D721Med (cell line): ENCODE results near the gene GOT1.

Experiments used
- DNase-seq: peaks from one replicate; pipeline ENCODE4 v3.0.0; 2011; ENCODE audit warnings: low spot score; ENCODE audit not compliant: insufficient read length
- FAIRE-seq: peaks from 2 replicates; lab custom pipeline; 2011; peaks lifted over from hg19 to GRCh38; lab: Jason Lieb, UNC
- CTCF ChIP-seq: IDR thresholded peaks from 2 replicates; pipeline ENCODE4 v1.5.1; 2012; ENCODE audit warnings: mild to moderate bottlenecking, control low read depth; ENCODE audit not compliant: insufficient read depth; ENCODE audit errors: missing control alignments

GOT1 gene

DNA sequence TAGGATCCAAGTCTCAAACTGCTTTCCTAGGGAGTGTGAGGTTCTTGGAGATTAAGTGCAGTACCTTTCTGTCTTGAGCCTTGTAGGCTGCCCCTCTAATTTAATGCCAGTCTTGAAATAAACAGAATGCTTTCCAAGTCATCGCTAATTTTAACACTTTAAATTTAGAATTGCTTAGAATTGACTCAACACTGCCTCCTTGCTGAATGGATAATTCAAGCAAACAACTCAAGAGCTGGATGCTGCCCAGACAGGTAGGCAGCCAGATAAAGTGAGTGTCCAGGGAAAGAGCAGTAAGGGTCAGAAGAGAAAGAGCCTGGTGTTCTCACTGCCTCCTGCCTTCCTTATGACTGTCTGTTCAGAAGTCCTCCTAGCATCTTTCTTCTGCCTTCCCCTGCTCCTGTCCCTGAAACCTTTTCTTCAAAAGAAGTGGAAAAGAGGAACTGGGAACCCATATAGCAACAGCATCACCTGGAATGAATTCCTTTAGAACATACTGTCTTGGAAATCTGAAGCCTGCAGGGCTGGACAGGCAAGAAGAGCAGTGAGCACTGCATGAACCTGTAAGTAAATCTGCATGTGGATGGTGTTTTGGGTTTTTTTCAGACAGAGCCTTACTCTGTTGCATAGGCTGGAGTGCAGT, 3.1 kb upstream of the GOT1 start:
- TF ChIP-seq CTCF, result peak; percentile 25
- FAIRE-seq (no peak), DNase-seq (no peak)

- FAIRE-seq, result no peak
Observed at GRCh38 chr10:99432881-99433280, 2.5 kb upstream of the GOT1 start.

GRCh38 chr10:99432047-99432446, 1.6 kb upstream of the GOT1 start:
- FAIRE-seq (no peak), DNase-seq (no peak)
- no peak for TF ChIP-seq CTCF

More at GRCh38 chr10:99432881-99433280, 2.5 kb upstream of the GOT1 start:
- no peak for DNase-seq
- TF ChIP-seq CTCF, result no peak

DNA sequence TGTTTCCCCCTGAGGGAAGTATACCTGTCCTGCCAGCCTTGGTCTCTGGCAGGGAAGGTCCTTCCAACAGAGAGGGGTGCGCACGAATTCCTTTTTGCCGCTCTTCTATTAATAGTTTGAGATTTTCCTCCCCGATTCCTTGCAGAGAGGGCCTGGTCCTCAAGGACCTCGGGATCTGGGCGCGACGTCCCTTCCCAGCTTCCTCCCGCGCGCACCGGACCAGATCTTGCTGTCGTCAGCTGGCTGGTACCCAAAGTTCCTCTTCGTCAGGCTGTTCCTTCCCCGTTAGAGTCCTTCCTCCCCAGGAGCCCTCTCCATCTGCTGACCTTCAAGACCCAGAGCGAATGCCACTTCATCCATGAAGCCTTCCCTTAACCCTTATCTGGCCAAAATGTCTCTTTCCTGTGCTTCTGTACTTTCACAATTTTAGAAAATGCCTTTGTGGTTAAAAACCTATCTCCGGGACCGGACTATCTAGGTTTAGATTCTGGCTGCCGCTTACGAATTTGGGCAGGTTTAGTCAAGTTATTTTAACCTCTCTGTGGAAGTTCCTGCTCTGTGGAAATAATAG, 851 bp upstream of the GOT1 start:
- no peak for DNase-seq
- no peak for FAIRE-seq
- no peak for TF ChIP-seq CTCF

- DNase-seq, result no peak
- FAIRE-seq, result no peak
- no peak for TF ChIP-seq CTCF
Observed at GRCh38 chr10:99430116-99430450, 341 bp downstream of the GOT1 start.

DNA sequence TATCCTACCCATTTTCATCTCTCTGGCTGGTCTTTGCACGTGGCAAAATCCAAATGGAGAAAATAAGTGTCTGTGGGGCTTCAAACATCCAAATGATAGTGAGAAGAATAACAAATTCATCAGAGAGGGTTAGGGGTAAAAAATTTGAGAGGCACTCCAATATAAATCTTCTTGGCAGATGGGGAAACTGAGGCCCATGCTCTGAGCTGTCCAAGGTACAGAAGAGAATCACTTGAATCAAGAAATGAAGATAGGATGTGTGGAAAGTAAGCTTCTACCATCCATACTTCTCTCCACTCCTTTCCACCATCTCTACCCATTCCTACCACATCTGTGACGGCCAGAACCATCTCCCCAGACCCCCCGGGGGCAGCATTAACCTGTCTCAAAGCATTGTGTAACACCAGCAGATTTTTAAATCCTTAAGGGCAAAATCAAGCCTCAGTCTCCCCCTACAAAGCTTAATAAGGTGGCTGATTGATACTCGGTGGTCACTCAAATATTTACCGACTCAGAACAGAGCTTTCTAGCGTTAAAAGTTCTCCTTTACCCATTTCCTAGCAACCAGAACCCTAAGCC, 818 bp downstream of the GOT1 start:
- DNase-seq, result no peak
- no peak for TF ChIP-seq CTCF
- no peak for FAIRE-seq

DNA sequence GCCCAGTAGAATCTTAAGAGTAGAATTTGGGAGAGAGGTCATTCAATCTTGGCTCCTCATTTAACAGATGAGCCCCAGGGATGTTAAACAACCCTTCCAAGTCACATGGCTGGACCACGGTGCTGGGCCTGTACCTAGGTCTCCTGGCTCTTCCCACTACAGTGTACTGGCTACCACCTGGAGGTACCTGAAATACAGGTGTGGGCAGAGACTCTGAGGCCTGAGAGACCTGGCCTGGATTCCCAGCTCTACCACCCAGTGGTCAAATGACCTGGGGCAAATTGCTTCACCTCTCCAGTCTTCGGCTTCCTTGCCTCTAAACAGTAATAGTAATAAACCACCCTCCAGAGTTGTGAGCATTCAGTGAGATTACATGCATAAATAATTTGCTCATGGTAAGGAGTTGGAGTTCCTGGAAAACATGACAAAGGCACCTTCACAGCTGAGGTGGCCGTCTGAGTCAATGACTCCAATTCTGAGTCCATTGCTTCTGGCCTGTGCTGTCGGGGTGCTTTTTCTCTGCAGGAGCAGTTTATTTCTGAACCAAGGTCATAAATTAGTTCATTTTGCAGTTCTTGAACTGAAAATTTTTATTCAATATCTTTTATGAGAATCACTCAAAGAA, 2.7 kb downstream of the GOT1 start:
- FAIRE-seq (no peak), DNase-seq (no peak)
- TF ChIP-seq CTCF, result no peak
